Colonic mucosa (tissue), 4 donors: ENCODE results near the gene CHPF. TPM values are rescaled to one million over a fixed set of nuclear protein-coding genes. Genes with fewer than 3 reads are reported as not detected.
A peak's percentile ranks its signal among the peaks of the same experiment; 100 is the strongest.

Experiments used
- DNase-seq: peaks from one replicate; pipeline ENCODE4 v3.0.0-alpha.2; 2020
- H3K27ac ChIP-seq: fragments of 200-600 bp; one replicate; pipeline ENCODE4 v1.8.0; 2021
- H3K27me3 ChIP-seq: fragments of 200-600 bp; one replicate; pipeline ENCODE4 v1.8.0; 2021
- H3K36me3 ChIP-seq: fragments of 200-600 bp; one replicate; pipeline ENCODE4 v1.8.0; 2021
- H3K4me1 ChIP-seq: fragments of 200-600 bp; one replicate; pipeline ENCODE4 v1.8.0; 2021; ENCODE audit warnings: mild to moderate bottlenecking
- H3K4me3 ChIP-seq: fragments of 200-600 bp; one replicate; pipeline ENCODE4 v1.8.0; 2021
- H3K9ac ChIP-seq, 2 donors: one replicate each; pipeline ENCODE4 v1.7.0; 2013; ENCODE audit warnings: control low read depth in 2 of 2, low read depth in 2 of 2, low read length in 2 of 2
- H3K9me3 ChIP-seq: fragments of 200-600 bp; one replicate; pipeline ENCODE4 v1.8.0; 2021
- intact Hi-C: fragments of 100-400 bp; cut with DNase I; formaldehyde crosslinking; loops from one replicate; pipeline ENCODE4 v1.14.1; 2022
- total RNA-seq, 2 donors: library from RNA; stranded (reverse); fragmentation: NEBNext Ultra II Directional in 1 of 2; extraction: Animal tissue kit (Norgen Biotek cat#: 25700) in 1 of 2; gene quantifications; one replicate each; pipeline ENCODE4 v1.2.1, GENCODE V29; 2021
- TF ChIP-seq, protein P1 (sequence below): fragments of 200-600 bp; IDR thresholded peaks from one replicate; pipeline ENCODE4 v1.8.0; 2022; ENCODE audit warnings: antibody characterized with exemption, mild to moderate bottlenecking
- donor health status: healthy.
- donor health status: DM: no; HTN: no; CAD: no.
- donor health status: DM: no; HTN: no; CAD: no.

Gene CHPF
- total RNA-seq, 2 donors from 2014 or later = 43.1 to 43.5 TPM

DNA sequence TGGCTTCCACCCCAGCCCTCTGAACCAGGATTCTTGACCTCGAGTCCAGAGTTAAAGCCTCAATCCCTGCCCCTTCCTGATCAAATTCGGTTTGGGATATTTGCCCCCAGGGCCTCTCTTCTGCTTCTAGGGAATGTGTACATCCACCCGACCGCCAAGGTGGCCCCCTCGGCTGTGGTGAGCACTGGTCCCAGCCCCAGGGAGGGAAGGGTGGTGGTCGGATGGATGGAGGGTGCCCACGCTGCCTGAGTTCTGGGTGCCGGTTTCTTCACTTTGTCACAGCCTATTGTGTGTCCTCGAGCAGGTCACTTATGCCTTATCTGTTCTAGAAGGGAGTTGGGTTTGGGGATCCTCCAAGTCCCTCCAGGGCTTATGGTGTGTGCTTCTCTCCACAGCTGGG is 38.0 kb downstream of the CHPF start:
- Histone ChIP-seq H3K4me3 (no peak overlapping the region), H3K9me3 (no peaks in the 10 kb centered on the region), H3K4me1 (no peaks in the 10 kb centered on the region), H3K36me3 (no peaks in the 10 kb centered on the region), H3K9ac (no peak overlapping the region), H3K27ac (no peak overlapping the region), H3K27me3 (peaks cover 4% of the 10 kb centered on the region)
- no peak for DNase-seq
- TF ChIP-seq, protein P1, sequence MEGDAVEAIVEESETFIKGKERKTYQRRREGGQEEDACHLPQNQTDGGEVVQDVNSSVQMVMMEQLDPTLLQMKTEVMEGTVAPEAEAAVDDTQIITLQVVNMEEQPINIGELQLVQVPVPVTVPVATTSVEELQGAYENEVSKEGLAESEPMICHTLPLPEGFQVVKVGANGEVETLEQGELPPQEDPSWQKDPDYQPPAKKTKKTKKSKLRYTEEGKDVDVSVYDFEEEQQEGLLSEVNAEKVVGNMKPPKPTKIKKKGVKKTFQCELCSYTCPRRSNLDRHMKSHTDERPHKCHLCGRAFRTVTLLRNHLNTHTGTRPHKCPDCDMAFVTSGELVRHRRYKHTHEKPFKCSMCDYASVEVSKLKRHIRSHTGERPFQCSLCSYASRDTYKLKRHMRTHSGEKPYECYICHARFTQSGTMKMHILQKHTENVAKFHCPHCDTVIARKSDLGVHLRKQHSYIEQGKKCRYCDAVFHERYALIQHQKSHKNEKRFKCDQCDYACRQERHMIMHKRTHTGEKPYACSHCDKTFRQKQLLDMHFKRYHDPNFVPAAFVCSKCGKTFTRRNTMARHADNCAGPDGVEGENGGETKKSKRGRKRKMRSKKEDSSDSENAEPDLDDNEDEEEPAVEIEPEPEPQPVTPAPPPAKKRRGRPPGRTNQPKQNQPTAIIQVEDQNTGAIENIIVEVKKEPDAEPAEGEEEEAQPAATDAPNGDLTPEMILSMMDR = no peak
- intact Hi-C loops = no loop called here

DNA sequence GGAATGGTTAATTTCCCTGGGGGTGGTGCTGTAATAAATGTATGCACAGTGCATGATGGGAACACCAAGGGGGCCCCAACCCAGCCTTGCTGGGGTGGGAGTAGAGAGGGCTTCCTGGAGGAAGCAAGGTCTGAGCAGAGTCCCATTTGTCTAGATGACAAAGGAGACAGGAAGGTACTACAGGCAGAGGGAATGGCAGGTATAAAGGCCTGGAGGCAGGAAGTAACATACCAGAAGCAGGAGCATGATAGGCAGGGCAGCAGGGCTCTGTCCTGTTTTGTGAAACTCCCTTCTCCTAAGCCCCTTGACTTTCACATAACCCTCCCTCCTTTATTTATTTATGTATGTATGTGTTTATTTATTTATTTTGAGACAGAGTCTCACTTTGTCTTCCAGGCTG is 41.0 kb downstream of the CHPF start:
- no peak overlapping the region for H3K4me3 ChIP-seq
- no peaks in the 10 kb centered on the region for H3K9me3 ChIP-seq
- no peak for DNase-seq
- intact Hi-C loops = no loop called here
- H3K27ac ChIP-seq = no peak overlapping the region
- no peaks in the 10 kb centered on the region for H3K4me1 ChIP-seq
- no peak overlapping the region for H3K9ac ChIP-seq
- H3K27me3 ChIP-seq = no peaks in the 10 kb centered on the region
- no peaks in the 10 kb centered on the region for H3K36me3 ChIP-seq
- TF ChIP-seq, protein P1 = no peak

DNA sequence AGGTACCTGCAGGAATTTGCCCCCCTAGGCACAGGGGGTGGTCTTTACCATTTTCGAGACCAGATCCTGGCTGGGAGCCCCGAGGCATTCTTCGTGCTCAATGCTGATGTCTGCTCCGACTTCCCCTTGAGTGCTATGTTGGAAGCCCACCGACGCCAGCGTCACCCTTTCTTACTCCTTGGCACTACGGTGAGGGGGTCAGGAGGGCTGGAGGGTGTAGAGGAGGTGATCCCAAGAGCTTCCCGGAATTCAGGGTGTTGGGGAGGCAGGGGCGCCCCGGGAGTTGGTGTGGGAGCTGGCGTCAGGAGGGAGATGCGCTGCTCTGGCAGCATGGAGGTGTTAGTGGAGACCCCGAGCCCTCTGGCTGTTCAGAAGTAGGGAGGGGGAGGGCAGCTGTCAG is 41.8 kb downstream of the CHPF start:
- Histone ChIP-seq H3K27ac (no peak overlapping the region), H3K4me3 (no peak overlapping the region), H3K27me3 (peaks cover 5% of the 10 kb centered on the region), H3K4me1 (no peaks in the 10 kb centered on the region), H3K9ac (no peak overlapping the region), H3K36me3 (no peaks in the 10 kb centered on the region), H3K9me3 (no peaks in the 10 kb centered on the region)
- DNase-seq = no peak
- TF ChIP-seq, protein P1 = no peak
- intact Hi-C loops = no loop called here

DNA sequence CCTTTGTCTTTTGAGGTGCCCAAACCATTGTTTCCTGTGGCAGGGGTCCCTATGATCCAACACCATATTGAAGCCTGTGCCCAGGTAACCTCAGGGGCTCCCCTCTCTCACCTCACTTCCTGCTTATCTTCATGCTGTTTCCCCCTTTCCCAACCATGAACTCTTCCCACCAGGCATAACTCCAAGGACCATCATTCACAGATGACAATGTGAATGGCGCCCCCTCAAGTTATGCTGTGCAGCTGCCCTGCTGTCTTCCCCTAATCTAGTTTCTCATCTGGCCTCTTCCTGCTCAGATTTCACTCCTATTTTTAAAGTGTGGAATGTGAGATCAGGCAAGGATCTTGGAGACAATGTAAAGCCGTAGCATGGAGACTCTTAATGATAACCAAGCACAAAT is 43.5 kb downstream of the CHPF start:
- H3K9ac ChIP-seq = no peak overlapping the region
- no peak overlapping the region for H3K4me3 ChIP-seq
- intact Hi-C loops = no loop called here
- TF ChIP-seq, protein P1 = no peak
- no peak overlapping the region for H3K27ac ChIP-seq
- no peaks in the 10 kb centered on the region for H3K9me3 ChIP-seq
- peaks cover 21% of the 10 kb centered on the region for H3K27me3 ChIP-seq
- no peaks in the 10 kb centered on the region for H3K36me3 ChIP-seq
- no peak for DNase-seq
- H3K4me1 ChIP-seq = no peaks in the 10 kb centered on the region

DNA sequence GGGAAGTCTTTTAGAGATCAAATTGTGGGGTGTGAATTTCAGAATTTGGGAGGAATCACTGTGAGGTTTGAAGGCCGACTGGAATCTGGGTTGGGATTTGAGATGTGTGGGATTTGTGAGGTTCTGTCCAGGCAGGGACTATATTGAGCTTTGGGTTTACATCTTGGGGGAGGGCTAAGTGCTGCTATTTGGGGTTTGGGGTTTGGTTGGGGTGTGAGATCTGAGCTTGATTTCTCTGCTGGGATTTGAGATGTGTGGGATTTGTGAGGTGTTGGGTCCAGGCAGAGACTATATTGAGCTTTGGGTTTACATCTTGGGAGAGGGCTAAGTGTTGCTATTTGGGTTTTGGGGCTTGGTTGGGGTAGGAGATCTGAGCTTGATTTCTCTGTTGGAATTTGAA is 44.1 kb downstream of the CHPF start:
- H3K4me1 ChIP-seq = no peaks in the 10 kb centered on the region
- no peaks in the 10 kb centered on the region for H3K36me3 ChIP-seq
- DNase-seq = no peak
- TF ChIP-seq, protein P1 = no peak
- H3K9me3 ChIP-seq = no peaks in the 10 kb centered on the region
- peak overlapping the region in 1 of 2 donors; percentile 96 for H3K9ac ChIP-seq
- intact Hi-C loops = loop anchor here (5.0 kb wide), 1 partner anchor 33 kb away; no protein-coding TSS in a partner anchor
- H3K4me3 ChIP-seq = no peak overlapping the region
- no peak overlapping the region for H3K27ac ChIP-seq
- peaks cover 24% of the 10 kb centered on the region for H3K27me3 ChIP-seq

DNA sequence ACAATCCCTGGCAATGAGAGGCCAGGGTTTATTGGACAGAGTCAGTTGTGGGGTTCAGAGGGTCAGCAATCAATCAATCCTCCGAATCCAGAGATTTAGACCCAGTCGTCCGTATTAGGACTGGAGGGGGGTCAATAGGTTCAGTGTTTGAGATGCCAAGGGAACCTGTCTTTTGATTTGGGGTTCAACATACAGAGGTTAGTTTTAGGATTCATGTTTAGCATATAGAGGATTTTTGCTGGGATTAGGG is 44.6 kb downstream of the CHPF start:
- intact Hi-C loops = loop anchor here (5.0 kb wide), 1 partner anchor 33 kb away; no protein-coding TSS in a partner anchor
- peak overlapping the region; percentile 60 for H3K4me3 ChIP-seq
- DNase-seq = no peak
- H3K9ac ChIP-seq = peak overlapping the region; percentile 66 to 96
- peaks cover 24% of the 10 kb centered on the region for H3K27me3 ChIP-seq
- H3K36me3 ChIP-seq = no peaks in the 10 kb centered on the region
- H3K27ac ChIP-seq = peak overlapping the region; percentile 98
- TF ChIP-seq, protein P1 = no peak
- no peaks in the 10 kb centered on the region for H3K9me3 ChIP-seq
- H3K4me1 ChIP-seq = no peaks in the 10 kb centered on the region
